Activated T-cell treated with anti-CD3 and anti-CD28 coated beads, Interleukin-2, amount 50 U/mL, for 72 hours (primary cell): ENCODE results near the gene TUBB4A. TPM values are rescaled to one million over a fixed set of nuclear protein-coding genes. Genes with fewer than 3 reads are reported as not detected.
A peak's percentile ranks its signal among the peaks of the same experiment; 100 is the strongest.
"Not testable (repeated sequence)": the region's sequence is repeated elsewhere in the genome, so short reads cannot be mapped to it uniquely, and the experiment has no call there.

Source experiments
- ATAC-seq, 2 donors: fragments of 150-1000 bp; cut with Tn5 transposase; replicated peaks in 1 of 2; 2 replicates each; pipeline ENCODE4 v1.10.0; 2021; ENCODE audit warnings: moderate library complexity in 2 of 2, mild to moderate bottlenecking in 1 of 2
- DNase-seq, 2 donors: peaks; one replicate each; pipeline ENCODE4 v3.0.0; 2021 to 2022; ENCODE audit warnings: mixed read lengths in 1 of 2
- H3K27ac Mint-ChIP-seq: one replicate; pipeline ENCODE4 v1.8.0; 2022; ENCODE audit warnings: mild to moderate bottlenecking, moderate library complexity, mixed read lengths
- H3K27me3 Mint-ChIP-seq: one replicate; pipeline ENCODE4 v1.8.0; 2022; ENCODE audit warnings: low read depth, mixed read lengths
- H3K36me3 Mint-ChIP-seq, 2 donors: one replicate each; pipeline ENCODE4 v1.8.0; 2022; ENCODE audit warnings: mixed read lengths in 2 of 2, mild to moderate bottlenecking in 1 of 2; ENCODE audit not compliant: insufficient read depth in 2 of 2
- H3K4me1 Mint-ChIP-seq: one replicate; pipeline ENCODE4 v1.8.0; 2022; ENCODE audit warnings: low read depth, mixed read lengths
- H3K4me3 Mint-ChIP-seq, 2 donors: one replicate each; pipeline ENCODE4 v1.8.0; 2022; ENCODE audit warnings: mild to moderate bottlenecking in 2 of 2, mixed read lengths in 2 of 2, moderate library complexity in 2 of 2
- H3K9me3 Mint-ChIP-seq, 2 donors: one replicate each; pipeline ENCODE4 v1.8.0; 2022; ENCODE audit warnings: mixed read lengths in 2 of 2
- total RNA-seq, 2 donors: library from RNA; stranded (reverse); gene quantifications; one replicate each; pipeline ENCODE4 v1.2.3, GENCODE V29; 2022

The TUBB4A gene
- total RNA-seq, 2 donors from 2014 or later = 8.7 to 11.9 TPM

- Mint-ChIP-seq H3K9me3 (no peaks in the 10 kb centered on the region), H3K27me3 (no peaks in the 10 kb centered on the region), H3K36me3 (no peaks in the 10 kb centered on the region), H3K4me1 (peaks cover 58% of the 10 kb centered on the region), H3K4me3 (peak overlapping the region; percentile 61 to 80), H3K27ac (peak overlapping the region; percentile 45)
- peak; percentile 53 to 67 for DNase-seq
- ATAC-seq = peak; percentile 38 to 41
Measured at GRCh38 chr19:6518145-6518911, 16.2 kb upstream of the TUBB4A start.

- no peaks in the 10 kb centered on the region for H3K9me3 Mint-ChIP-seq
- no peaks in the 10 kb centered on the region for H3K27me3 Mint-ChIP-seq
- H3K36me3 Mint-ChIP-seq = no peaks in the 10 kb centered on the region
- peak overlapping the region; percentile 39 for H3K27ac Mint-ChIP-seq
- ATAC-seq = peak; percentile 80 to 85
- peak; percentile 94 to 96 for DNase-seq
- peaks cover 49% of the 10 kb centered on the region for H3K4me1 Mint-ChIP-seq
- H3K4me3 Mint-ChIP-seq = peak overlapping the region; percentile 90 to 98
Measured at GRCh38 chr19:6516659-6517291, 14.7 kb upstream of the TUBB4A start.

- peaks cover 47% of the 10 kb centered on the region for H3K4me1 Mint-ChIP-seq
- no peaks in the 10 kb centered on the region for H3K36me3 Mint-ChIP-seq
- DNase-seq (peak; percentile 78 to 81), ATAC-seq (peak; percentile 58 to 69)
- no peaks in the 10 kb centered on the region for H3K9me3 Mint-ChIP-seq
- H3K4me3 Mint-ChIP-seq = peak overlapping the region; percentile 90 to 98
- H3K27ac Mint-ChIP-seq = peak overlapping the region; percentile 47
- no peaks in the 10 kb centered on the region for H3K27me3 Mint-ChIP-seq
Measured at GRCh38 chr19:6516018-6516658, 14.0 kb upstream of the TUBB4A start.

- H3K27ac Mint-ChIP-seq = no peak overlapping the region
- DNase-seq = no peak
- H3K4me3 Mint-ChIP-seq = peak overlapping the region; percentile 39 to 77
- no peaks in the 10 kb centered on the region for H3K9me3 Mint-ChIP-seq
- H3K27me3 Mint-ChIP-seq = no peaks in the 10 kb centered on the region
- no peak for ATAC-seq
- peaks cover 45% of the 10 kb centered on the region for H3K4me1 Mint-ChIP-seq
- no peaks in the 10 kb centered on the region for H3K36me3 Mint-ChIP-seq
Measured at GRCh38 chr19:6514926-6515544, 12.9 kb upstream of the TUBB4A start.

- Mint-ChIP-seq H3K4me3 (no peak overlapping the region), H3K36me3 (no peaks in the 10 kb centered on the region), H3K27ac (no peak overlapping the region), H3K27me3 (no peaks in the 10 kb centered on the region), H3K4me1 (peaks cover 35% of the 10 kb centered on the region), H3K9me3 (no peaks in the 10 kb centered on the region)
- ATAC-seq (no peak), DNase-seq (no peak)
Measured at GRCh38 chr19:6514089-6514488, 12.0 kb upstream of the TUBB4A start.

GRCh38 chr19:6510618-6511017 is 8.5 kb upstream of the TUBB4A start:
- Mint-ChIP-seq H3K27me3 (no peaks in the 10 kb centered on the region), H3K4me1 (peaks cover 5% of the 10 kb centered on the region), H3K9me3 (no peaks in the 10 kb centered on the region), H3K36me3 (no peaks in the 10 kb centered on the region), H3K27ac (no peak overlapping the region), H3K4me3 (no peak overlapping the region)
- ATAC-seq = no peak
- DNase-seq = no peak

- no peaks in the 10 kb centered on the region for H3K9me3 Mint-ChIP-seq
- no peaks in the 10 kb centered on the region for H3K27me3 Mint-ChIP-seq
- H3K4me3 Mint-ChIP-seq = no peak overlapping the region
- peaks cover 8% of the 10 kb centered on the region for H3K4me1 Mint-ChIP-seq
- ATAC-seq = no peak
- no peaks in the 10 kb centered on the region for H3K36me3 Mint-ChIP-seq
- DNase-seq = no peak
- H3K27ac Mint-ChIP-seq = no peak overlapping the region
Measured at GRCh38 chr19:6509118-6509971, 7.2 kb upstream of the TUBB4A start.

- not testable (repeated sequence) for H3K9me3 Mint-ChIP-seq, ATAC-seq, H3K4me3 Mint-ChIP-seq, H3K4me1 Mint-ChIP-seq, H3K36me3 Mint-ChIP-seq, H3K27me3 Mint-ChIP-seq, DNase-seq, H3K27ac Mint-ChIP-seq
Measured at GRCh38 chr19:6508028-6508771, 6.1 kb upstream of the TUBB4A start.

- Mint-ChIP-seq H3K36me3 (no peaks in the 10 kb centered on the region), H3K27me3 (peaks cover 14% of the 10 kb centered on the region), H3K4me3 (peak overlapping the region; percentile 40 to 93), H3K4me1 (peaks cover 22% of the 10 kb centered on the region), H3K9me3 (no peaks in the 10 kb centered on the region), H3K27ac (no peak overlapping the region)
- DNase-seq = no peak
- no peak for ATAC-seq
Measured at GRCh38 chr19:6503407-6504201, 1.5 kb upstream of the TUBB4A start.

- no peaks in the 10 kb centered on the region for H3K9me3 Mint-ChIP-seq
- no peak for DNase-seq
- H3K36me3 Mint-ChIP-seq = no peaks in the 10 kb centered on the region
- peak overlapping the region; percentile 68 to 93 for H3K4me3 Mint-ChIP-seq
- H3K27ac Mint-ChIP-seq = no peak overlapping the region
- peaks cover 22% of the 10 kb centered on the region for H3K4me1 Mint-ChIP-seq
- no peak for ATAC-seq
- H3K27me3 Mint-ChIP-seq = peaks cover 14% of the 10 kb centered on the region
Measured at GRCh38 chr19:6500837-6501739, 1.0 kb downstream of the TUBB4A start.
